ENCODE data around the gene CACNA1I. TPM values are rescaled to one million over a fixed set of nuclear protein-coding genes. Genes with fewer than 3 reads are reported as not detected.

CACNA1I gene
- total RNA-seq, 2 donors from 2014 or later: 0.33 to 0.52 TPM

DNA sequence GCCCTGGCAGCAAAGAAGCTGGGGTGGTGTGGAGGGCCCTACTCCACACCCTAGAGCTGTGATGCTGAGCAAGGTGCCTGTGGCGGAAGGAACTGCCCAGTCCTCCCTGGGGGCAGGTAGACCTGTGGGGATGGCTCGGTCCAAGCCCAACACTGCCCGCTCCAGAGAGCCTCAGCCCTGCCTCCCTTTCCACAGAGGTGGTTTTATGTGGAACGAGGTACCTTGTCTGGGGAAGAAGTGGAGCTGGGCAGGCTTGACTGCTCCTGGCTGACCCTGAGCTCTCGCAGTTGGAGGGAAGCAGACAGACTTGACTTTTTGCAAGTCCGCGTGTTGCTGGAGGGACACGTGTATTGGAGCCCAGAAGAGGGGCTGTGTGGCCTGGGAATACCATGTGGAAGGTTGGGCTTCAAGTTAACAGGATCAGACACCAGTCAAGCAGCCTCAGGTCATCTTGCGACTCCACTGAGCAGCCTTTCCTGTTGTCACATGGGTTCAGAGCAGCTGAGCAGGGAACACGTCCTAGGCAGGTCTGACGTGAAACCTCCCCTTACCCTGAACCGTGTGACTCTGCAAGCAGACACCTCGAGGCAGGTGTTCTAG, 117.7 kb downstream of the CACNA1I start:
- no peak for DNase-seq

DNA sequence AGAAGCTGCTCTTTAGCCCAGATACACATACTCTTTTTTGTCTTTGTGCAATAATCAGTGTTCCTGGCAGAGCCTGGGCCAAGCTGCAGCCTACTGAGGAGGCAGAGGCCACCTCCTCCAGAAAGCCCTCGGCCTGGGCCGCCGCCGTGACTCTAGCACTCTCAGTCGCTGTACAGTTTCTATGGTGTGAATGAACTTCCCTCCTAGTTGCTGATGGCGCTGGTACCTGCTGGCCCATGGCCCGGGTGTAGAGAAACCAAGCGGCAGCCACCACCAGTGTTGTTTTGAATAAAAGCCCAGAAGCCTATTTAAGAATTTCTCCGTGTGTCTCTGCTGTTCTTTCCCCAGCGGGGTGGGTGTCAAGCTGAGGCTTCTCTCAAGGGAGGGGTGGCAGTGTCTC, 118.9 kb downstream of the CACNA1I start:
- 82 to 87% methylated on average over 8 to 10 of the region's 10 CpGs for WGBS, 2 donors
- Histone ChIP-seq H3K27me3 (peaks cover 0 to 7% of the 10 kb centered on the region in 2 donors), H3K4me1 (peaks cover 6% of the 10 kb centered on the region), H3K36me3 (replicated peaks in 1 of 2; ENCODE audit: insufficient read depth in 1 of 2, low read depth in 2 of 2) (no peaks in the 10 kb centered on the region), H3K9me3 (no peaks in the 10 kb centered on the region), H3K27ac (no peak overlapping the region), H3K4me3 (no peak overlapping the region)
- DNase-seq (no peak), ATAC-seq (no peak)
- intact Hi-C loops (cut with DNase I): no loop called here
- TF ChIP-seq POLR2A (IDR thresholded peaks at IDR 0.05): no peak
- TF ChIP-seq, protein P1, sequence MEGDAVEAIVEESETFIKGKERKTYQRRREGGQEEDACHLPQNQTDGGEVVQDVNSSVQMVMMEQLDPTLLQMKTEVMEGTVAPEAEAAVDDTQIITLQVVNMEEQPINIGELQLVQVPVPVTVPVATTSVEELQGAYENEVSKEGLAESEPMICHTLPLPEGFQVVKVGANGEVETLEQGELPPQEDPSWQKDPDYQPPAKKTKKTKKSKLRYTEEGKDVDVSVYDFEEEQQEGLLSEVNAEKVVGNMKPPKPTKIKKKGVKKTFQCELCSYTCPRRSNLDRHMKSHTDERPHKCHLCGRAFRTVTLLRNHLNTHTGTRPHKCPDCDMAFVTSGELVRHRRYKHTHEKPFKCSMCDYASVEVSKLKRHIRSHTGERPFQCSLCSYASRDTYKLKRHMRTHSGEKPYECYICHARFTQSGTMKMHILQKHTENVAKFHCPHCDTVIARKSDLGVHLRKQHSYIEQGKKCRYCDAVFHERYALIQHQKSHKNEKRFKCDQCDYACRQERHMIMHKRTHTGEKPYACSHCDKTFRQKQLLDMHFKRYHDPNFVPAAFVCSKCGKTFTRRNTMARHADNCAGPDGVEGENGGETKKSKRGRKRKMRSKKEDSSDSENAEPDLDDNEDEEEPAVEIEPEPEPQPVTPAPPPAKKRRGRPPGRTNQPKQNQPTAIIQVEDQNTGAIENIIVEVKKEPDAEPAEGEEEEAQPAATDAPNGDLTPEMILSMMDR (IDR thresholded peaks at IDR 0.05): no peak

More for the DNA sequence above, 117.7 kb downstream of the CACNA1I start:
- ATAC-seq: no peak
- 80 to 83% methylated on average over 12 to 13 of the region's 13 CpGs for WGBS, 2 donors
- H3K4me3 ChIP-seq: no peak overlapping the region
- TF ChIP-seq, protein P1 (IDR thresholded peaks at IDR 0.05): no peak
- TF ChIP-seq POLR2A (IDR thresholded peaks at IDR 0.05): no peak
- H3K9me3 ChIP-seq: no peaks in the 10 kb centered on the region
- H3K27me3 ChIP-seq: peaks cover 0 to 7% of the 10 kb centered on the region in 2 donors
- H3K27ac ChIP-seq: no peak overlapping the region
- peaks cover 6% of the 10 kb centered on the region for H3K4me1 ChIP-seq
- no peaks in the 10 kb centered on the region for H3K36me3 ChIP-seq (replicated peaks in 1 of 2; ENCODE audit: insufficient read depth in 1 of 2, low read depth in 2 of 2)
- intact Hi-C loops (cut with DNase I): no loop called here

DNA sequence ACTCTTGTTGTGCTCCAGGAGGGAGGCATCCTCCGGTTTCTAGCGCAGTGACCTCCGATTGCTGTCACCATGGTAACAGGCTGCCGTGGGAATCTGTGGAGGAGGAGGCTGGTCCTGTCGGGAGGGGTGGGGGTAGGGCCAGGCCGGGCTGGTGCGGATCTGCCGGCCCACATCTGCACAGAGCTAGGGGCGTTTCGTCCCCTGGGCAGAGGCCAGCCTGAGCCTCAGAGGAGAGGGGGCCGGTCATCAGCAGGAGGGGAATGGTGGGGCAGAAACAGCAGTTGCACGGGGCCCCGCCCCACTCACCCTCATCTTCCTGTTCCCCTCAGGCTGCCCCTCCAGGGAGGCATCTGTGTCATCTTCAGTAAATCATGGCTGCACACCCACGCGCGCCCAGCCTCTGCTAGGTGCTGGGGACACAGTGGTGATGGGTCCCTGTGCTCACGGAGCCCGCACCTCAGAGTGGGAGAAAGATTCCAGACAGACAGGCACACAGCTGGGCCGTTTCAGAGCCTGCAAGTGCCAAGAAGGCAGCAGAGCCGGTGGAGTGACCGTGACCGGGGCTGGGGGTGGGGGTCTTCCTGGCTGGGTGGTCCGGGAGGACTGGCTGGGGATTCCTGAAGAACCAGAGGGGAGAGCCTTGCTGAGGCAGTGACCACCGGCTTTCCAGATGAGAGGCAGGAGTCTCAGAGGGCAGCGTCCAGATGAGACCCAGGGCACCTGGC, 120.5 kb downstream of the CACNA1I start:
- H3K36me3 ChIP-seq (replicated peaks in 1 of 2; ENCODE audit: insufficient read depth in 1 of 2, low read depth in 2 of 2): no peaks in the 10 kb centered on the region
- no peak overlapping the region for H3K4me3 ChIP-seq
- intact Hi-C loops (cut with DNase I): no loop called here
- 15 to 22% methylated on average over 19 to 25 of the region's 25 CpGs for WGBS, 2 donors
- no peak overlapping the region for H3K27ac ChIP-seq
- TF ChIP-seq, protein P1 (IDR thresholded peaks at IDR 0.05): no peak
- no peak for TF ChIP-seq POLR2A (IDR thresholded peaks at IDR 0.05)
- H3K4me1 ChIP-seq: no peaks in the 10 kb centered on the region
- no peak for DNase-seq
- H3K9me3 ChIP-seq: no peaks in the 10 kb centered on the region
- no peaks in the 10 kb centered on the region for H3K27me3 ChIP-seq
- no peak for ATAC-seq

DNA sequence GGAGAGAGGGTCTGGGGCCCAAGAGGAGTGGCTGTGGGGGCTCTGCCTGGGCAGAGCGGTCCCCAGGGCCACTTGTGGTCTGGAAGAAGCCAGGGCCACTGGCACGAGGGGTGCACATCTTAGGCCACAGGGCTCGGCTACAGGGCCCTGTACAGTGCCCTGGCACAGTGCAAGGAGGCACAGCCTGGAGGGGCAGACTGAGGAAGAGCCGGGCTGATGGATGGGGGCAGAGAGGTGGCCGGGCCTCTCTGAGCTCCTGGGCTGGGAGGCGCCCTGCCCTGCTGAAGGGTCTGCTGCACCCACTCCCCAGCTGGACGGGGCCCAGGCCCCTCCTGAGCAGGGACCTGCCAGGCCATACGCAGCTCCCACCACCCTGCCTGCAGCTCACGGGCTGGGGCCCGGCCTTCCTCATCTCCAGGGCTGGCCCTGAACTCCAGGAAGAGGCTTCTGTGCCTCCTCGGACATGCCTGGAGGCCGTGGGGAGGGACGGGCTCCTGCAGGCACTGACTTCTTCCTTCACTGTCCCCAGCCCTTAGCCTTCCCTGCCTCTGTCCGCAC, 123.5 kb downstream of the CACNA1I start:
- intact Hi-C loops (cut with DNase I): no loop called here
- H3K4me1 ChIP-seq: no peaks in the 10 kb centered on the region
- WGBS, 2 donors: 33 to 44% methylated on average over 9 to 12 of the region's 14 CpGs
- no peak overlapping the region for H3K27ac ChIP-seq
- TF ChIP-seq, protein P1 (IDR thresholded peaks at IDR 0.05): no peak
- no peak for TF ChIP-seq POLR2A (IDR thresholded peaks at IDR 0.05)
- DNase-seq (no peak), ATAC-seq (no peak)
- H3K9me3 ChIP-seq: no peaks in the 10 kb centered on the region
- H3K36me3 ChIP-seq (replicated peaks in 1 of 2; ENCODE audit: insufficient read depth in 1 of 2, low read depth in 2 of 2): no peaks in the 10 kb centered on the region
- H3K4me3 ChIP-seq: no peak overlapping the region
- no peaks in the 10 kb centered on the region for H3K27me3 ChIP-seq

Measured in body of pancreas (tissue), 4 donors.